GM21786 (cell line): ENCODE results near the gene TIAM2.
"Not testable (repeated sequence)": the region's sequence is repeated elsewhere in the genome, so short reads cannot be mapped to it uniquely, and the experiment has no call there.

ENCODE experiments used
- ATAC-seq: cut with Tn5 transposase; IDR thresholded peaks from one replicate; pipeline ENCODE4 v1.9.1; 2021; ENCODE audit not compliant: unreplicated experiment

TIAM2 gene

DNA sequence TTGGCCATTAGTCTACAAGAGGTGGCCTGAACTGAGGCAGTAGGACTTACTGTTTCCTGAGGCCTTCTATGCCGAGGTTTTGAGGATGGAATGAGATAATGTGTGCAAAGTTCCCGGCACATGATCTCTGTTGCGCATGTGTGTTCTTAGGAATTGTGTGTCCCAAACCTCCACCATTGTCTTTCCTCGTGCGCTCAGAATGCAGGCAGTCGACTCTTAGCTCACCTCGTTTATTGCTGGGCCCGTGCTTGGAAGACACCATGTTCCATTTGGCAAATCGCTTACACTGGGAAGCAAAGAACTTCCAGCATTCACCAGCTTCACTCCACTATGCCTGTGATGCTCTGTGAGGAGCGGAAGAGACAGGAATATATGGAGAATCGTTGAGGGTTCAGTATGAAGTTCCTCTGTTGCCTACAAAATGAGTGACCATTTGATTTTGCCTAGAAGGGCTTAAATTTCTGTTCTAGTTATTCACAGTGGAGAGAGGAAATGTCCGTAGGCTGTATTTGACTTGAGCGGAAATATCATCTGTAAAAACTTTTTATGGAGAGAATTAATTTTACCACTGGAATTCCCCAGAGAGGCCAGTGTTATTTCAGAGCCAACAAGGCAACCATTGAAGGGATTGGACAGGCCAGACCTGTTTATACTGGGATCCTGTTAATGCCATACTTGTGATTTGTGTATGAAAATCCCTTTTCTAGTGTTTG, 193.0 kb downstream of the TIAM2 start:
- no peak for ATAC-seq

DNA sequence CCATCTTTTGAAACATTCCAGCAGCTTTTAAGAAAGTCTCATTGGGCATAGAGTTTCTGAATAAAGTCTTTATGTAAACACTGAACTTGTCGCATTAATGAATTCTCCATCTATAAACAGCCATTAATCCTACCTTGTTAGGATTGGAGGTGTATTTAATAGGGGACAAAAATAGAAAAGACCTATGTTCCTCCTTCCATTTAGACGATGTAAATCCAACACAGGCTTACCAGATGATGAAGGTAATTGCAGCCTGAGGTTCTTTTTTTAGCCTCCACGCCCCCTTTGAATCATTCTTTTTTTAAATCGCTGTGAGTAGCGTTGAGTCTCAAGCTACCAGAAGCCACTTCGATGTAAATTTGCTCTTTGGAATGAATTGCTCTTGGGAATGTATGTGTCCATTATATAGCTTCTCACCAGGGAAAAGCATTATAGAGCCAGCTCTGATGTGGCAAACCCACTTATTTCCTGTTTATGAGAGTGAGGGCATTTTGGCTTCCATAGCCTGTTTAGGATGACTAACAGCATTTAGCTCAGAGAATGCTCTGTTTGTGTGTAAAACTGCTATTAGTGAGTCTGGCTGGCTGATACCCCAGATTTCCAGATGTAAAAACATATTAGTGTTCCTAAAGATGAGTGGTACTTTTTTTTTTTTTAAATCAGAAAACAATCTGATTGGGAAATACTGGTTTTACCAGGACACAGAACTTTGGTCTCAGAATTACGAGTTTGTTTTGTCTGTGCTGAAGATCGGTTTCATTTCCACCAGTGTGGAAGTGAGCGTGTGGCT, 193.8 kb downstream of the TIAM2 start:
- no peak for ATAC-seq

DNA sequence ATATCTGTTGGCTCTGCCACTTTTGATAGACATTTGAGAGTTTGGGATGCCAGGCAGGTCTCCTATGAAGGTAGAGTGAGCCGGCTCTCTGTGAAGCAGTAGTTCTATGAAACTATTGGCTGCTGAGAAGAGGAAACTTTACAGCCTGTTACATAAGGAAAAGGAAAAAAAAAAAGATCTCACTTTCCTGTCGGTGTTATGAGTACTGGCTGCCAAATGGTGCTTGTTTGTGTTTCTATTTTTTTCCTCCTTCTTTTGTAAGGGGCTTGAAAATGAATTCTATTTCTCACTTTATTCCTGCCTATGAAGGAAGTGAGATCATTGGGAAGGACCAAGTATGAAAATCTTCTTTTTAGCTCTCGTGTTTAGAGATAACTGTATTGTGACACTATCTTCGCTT, 195.6 kb downstream of the TIAM2 start:
- ATAC-seq = no peak

DNA sequence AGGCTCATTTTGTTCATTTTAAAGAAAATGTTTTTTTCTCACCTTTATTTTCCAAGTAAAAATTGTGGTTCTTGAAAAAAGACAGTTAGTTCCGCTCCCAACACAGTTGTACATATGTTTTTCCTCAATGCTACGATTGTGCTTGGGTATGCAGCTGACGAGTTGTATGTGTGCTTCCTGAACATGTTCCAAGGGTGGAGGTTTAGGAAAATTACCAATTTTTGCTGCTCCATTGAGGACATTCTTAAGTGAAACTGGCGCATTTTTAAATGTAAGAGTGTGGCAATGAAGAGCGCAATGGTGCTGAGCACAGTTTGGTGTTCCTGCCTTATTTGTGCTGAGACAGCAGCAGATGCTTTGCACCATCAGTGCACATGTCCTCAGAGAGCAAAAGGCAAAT, 198.4 kb downstream of the TIAM2 start:
- ATAC-seq = no peak

DNA sequence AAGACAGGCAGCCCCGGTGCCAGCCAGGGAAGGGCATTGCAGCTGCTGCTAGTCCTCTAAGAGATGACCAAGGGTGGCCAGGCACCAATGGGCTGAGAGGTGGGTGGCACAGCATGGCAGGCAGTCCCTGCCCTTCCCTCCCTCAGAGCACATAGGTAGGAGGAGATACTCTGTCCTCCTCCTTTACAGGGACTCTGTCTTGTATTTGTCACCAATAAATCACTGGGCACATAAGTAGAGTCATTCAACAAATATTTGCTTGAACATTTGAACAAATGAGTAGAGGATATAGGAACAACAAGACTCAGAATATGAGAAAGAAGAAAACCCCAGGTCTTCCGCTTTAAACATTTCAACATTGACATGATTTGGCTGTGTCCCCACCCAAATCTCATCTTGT, 199.3 kb downstream of the TIAM2 start:
- ATAC-seq = no peak

DNA sequence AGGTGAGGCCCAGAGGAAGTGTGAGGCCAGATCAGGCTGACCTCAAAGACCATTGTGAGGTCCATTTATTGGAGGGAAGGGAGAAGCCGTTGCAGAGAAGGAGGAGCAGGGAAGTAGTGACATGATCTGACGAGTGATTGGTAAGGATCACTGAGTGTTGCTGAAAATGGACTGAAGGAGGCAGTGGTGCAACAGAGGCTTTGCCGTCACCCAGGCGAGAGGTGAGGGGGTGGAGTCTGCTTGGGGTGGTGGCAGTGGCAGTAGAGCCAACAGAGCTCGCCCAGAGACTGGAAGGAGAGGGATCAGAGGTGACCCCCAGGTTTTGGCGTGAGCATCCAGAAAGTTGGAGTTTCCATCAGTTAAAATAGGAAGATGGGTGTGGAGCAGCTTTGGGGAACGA, 200.8 kb downstream of the TIAM2 start:
- ATAC-seq = no peak

DNA sequence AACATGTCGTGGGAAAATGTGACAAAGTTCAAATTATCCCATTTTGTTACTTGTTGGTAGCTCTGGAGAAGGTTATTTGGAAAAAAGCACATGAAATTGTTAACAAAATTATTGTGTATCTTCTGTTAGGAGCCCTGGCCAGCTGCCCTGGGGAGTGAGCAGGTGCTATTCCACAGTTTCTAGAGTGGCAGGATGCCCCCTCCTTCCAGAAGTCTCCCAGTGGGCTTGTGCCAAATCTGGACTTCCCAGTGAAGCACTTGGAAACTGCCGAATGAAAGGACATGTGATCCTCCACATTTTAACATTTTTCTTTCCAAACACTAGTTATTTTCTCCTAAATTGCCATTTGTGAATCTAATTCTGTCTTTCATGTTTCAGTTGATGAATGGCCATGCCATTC, 201.8 kb downstream of the TIAM2 start:
- no peak for ATAC-seq

DNA sequence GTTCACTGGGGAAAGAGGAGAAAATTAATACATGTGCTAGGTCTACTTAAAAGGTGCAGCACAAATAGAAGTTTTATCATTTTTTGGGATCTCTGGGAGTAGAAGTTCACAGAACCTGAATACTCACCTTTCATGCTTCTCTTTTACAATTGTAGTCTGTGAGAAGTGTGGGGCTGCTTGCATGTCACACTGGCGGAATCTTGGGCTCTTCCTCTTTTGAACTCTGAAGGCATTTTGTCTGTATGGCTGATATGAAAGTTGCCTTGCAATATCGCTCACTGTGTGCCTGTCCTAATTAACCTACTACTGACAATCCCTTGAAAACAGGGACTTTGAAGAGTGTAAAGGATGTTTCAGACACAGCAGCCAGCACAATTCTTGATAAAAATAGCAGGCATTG, 202.8 kb downstream of the TIAM2 start:
- ATAC-seq = no peak

DNA sequence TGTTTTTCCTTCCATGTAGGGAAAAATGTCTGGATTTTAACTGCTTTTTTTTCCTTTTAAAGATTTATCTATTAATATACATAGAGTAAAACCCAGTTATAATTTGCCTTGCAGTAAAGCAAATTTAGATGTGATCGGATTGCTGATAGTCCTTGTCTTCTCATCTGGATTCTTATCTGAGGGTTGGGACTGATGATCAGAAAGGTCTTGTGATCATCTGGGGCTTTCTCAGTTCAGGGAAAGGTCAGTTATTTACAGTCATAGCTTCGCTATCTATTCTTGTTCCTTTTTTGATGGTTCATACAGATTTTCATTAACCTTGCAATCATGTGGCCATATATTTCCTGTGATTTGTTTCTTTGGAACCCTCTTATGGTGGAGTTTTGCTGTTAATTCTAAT, 204.9 kb downstream of the TIAM2 start:
- ATAC-seq = peak; percentile 67

DNA sequence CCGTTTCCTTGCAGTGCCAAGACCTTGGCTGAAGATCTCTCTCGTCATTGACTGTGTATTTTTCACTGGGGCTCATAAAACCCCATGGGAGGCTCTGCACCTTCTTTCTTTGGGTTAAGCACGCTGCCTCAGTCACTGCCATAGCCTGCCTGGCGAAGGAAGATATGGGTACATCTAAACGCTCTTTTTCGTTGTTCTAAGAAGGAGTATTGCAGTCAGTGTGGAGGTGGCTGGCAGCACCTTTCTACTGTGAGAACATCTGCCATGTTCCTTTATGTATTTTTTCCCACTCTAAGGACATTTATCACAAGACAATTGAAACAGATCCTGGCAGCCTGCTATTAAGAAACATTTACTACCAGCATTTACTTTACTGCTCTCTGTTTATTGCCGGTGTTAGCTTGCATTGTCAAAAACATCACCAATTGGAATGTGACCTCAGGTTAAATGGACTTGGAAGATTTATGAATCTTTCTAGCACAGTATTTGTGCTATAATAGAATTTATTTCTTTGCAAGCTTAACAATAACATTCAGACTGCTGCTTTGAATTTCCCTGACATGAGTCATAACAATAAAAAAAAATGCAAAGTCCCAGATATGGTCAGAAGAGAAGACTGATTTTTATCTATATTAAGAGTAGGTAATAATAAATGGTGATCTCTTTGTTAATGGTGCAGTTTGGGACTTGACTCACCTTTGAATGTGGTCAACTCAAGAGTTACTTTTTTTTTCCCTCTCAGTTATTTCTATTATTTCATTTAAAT, 206.5 kb downstream of the TIAM2 start:
- ATAC-seq = no peak

DNA sequence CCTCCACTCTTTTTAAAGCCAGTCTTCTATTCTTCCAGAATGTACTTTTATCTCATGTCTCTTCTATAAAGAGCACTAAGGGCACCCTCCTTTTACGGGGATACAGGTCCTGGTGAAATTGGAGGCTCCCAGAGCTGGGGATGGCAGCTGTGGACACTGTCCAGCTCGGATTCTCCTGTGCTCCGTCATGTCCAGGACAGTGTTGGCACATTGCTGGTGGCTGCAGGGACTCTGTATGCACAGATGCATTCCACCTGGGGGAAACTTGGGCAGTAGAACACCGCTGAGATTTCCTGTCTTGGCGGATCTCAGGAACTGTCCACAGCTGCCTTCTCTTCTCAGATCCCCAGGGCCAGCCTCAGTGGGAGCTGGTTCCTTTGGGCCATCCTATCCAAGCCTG, 212.1 kb downstream of the TIAM2 start:
- no peak for ATAC-seq

DNA sequence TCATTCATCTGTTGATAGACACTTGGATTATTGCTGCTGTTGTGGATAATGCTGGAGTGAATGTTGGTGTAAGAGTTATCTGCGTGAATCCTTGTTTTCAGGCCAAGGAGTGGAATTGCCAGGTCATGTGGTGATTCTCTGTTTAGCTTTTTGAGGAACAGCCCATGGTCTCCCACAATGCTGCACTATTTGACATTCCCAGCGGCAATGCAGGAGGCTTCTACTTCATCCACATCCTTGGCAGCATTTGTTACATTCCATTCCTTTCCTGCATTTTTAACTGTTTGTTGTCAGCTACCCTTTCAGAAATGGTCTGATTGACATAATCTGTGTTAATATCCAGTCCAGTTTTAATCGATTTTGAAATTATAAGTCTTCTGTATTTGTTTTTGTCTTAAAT, 217.0 kb downstream of the TIAM2 start:
- ATAC-seq = no peak

DNA sequence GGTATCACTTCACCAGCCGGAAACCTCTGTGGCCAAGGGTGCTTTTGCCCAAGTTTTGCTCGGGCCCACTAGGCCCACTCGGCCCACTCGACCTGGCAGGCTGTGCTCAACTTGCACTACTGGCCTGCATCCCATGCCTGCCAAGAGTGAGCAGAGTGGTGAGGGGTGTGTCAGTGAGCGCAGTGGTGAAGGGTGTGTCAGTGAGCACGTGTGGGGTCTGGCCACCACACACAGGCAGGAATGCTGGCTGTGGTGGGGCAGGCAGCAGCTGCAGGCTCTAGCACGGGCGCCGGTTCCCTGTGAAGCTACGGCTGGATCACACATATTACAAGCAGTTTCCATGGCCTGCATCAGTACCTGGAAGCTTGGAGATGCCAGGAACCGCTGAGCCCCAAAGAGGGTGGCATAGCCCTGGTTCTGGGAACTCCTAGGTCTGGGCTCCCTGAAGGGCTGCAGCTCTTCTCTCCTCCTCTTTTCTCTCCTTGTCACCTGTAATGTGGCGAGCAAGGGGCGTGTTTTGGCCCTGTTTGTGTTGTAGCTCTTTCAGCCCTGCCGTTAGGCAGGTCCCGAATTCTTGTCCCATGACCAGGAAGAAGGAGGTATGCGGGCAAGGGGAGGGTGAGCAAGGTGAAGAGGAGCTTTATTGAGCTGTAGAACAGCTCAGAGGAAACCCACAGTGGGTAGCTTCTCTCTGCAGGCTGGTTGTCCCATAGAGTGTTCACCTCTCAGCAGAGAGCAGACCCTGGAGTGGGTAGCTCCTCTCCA, 217.7 kb downstream of the TIAM2 start:
- no peak for ATAC-seq

DNA sequence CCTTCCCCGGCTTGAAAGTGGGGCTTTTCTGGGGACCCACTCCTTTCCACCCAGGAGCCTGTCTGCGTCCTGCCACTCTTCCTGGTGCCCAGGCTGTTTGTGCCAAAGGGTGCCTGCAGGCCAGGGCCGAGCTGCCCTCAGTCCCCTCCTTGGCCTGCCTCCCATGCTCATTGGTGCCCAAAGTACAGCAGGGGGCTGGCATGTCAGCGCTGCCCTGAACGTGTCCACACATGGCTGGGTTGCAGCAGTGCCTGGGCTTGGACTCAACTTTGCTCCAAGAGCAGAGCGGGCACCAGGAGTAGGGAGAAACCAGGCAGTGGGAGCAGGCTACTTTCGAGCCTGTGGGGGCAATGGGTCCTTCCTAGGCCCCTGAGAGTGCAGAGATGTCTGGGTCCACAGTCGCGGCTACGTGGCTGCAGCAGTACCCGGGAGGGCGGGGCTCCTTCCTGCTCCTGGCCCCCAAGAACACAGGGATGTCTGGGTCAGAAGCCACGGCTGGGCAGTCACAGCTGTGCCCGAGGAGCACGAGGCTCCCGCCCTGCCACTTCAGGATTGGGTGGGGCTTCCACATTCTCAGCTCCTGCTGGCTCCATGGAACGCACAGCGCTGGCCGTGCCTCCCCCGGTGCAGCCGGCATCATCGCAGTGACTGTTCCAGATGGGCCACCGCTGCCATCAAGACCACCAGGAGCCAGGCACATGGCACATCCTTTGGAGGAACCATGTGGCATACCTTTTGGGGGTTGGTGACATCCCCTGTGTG, 218.7 kb downstream of the TIAM2 start:
- ATAC-seq = no peak

DNA sequence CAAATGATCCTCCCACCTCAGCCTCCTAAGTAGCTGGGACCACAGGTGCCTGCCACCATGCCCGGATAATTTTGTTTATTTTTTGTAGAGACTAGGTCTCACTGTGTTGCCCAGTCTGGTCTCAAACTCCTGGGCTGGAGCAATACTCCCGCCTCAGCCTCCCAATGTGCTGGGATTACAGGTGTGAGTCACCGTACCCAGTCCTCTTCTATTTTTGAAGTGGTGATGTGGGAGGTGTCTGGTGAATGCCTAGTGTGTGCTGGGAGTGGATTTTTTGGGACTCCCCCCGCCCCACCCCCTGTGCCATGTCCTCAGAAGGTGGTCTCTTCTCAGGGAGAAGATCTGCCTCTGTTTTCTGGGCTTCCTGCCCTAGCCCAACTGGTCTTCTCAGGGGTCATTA, 220.8 kb downstream of the TIAM2 start:
- ATAC-seq = no peak

DNA sequence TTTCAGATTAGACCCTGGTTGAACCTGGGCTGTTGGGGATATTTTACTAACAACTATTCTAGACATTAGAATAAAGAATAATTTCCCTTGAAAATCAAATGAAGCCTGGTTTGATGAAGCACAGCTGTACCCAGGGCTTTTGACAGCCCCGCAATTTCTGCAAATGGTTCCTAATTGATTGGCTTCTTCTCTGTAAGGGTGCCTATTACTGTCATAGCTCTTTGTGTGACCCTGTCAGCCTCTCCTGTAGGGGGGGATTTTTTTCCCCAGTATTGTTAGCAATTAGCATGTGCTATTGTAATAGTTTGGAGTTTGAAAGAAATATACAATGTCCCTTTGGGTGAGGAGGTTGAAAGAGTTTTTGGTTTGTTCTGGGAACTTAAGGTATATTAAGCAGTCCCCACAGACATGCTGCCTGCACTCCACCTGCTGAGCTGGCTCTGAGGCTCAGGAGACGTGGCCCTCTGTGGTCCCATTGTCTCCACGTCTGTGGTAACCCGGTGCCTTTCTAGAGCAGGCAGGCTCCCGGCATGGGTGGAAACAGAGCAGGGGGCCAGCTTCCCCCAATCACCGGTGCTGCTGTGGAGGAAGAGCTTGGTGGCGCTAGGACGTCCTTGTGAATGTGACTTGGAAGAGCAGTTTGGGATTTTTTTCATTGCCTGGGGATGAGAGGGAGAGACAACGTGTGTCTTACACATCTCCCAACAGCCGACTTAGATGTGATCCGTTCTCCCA, 221.4 kb downstream of the TIAM2 start:
- no peak for ATAC-seq

DNA sequence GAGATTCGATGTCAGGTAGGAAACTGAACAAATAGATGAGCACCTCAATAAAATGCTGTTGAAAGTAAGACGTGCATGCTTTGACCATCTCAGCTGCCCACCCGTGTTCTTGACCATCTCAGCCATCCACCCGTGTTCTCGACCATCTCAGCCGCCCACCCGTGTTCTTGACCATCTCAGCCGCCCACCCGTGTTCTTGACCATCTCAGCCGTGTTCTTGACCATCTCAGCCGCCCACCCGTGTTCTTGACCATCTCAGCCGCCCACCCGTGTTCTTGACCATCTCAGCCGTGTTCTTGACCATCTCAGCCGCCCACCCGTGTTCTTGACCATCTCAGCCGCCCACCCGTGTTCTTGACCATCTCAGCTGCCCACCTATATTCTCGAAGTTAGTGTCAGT, 223.6 kb downstream of the TIAM2 start:
- not testable (repeated sequence) for ATAC-seq

DNA sequence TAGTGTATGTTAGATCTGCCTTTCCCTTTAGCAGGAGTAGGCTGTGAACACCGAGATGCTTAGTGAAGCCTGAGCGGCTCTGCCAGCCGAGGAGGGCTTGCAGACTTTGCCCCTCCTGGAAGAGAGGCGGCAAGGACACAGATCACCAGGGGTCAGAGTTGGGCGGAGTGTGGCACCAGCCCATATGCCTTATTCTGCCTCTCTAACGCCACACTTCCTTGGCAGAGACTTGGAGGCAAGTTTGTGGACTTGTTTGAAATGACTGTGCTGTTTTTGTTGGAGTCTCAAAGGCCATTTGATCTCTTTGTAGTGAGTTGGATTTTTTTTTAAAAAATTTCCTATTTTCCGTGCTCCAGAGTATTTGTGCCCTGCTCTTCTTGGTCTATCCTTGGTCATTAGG, 224.2 kb downstream of the TIAM2 start:
- ATAC-seq = no peak

DNA sequence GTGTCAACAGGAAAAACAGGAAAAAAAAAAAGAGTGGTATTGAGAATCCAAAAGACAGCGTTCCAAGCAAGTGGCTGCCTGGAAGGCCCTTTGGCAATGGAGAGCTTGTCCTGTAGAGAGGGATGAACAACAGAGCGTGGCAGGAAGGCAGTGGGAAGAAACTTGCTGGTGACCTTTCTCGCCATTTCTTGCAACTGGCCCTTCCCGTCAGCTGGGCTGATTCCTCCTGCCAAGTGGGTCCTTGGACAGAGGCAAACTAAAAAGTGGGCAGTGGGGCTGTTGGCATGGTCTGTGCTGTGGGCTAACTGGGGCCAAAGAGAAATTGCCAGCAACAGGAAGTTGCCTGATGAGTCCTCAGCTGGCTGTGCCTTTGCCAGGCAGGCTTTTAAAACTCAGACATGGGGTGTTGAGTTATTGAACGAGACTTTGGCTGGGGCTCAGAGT, 224.8 kb downstream of the TIAM2 start:
- ATAC-seq = no peak

DNA sequence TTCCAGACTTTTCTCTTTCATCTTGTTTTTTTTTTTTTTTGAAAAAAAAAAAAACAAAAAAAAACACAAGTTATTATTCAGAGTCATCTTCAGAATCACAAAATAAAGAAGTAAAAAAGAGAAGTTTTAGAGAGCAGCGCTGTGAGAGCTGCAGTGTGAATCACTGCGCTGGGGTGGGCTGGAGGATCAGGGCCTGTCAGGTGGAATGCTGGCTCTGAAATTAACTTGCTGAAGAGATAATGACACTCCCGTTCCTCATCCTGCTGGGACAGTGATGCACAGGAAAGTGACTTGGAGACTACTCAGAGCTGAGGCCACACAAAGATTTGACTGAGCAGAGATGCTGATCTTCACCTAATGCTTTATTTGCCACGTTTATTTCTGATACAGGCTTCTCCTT, 226.0 kb downstream of the TIAM2 start:
- ATAC-seq = no peak
